ENCODE data around the gene KCND2.

- TF ChIP-seq CHD2 (IDR thresholded peaks at IDR 0.05; ENCODE audit: low read length, partially characterized antibody) (no peak), EP300 (IDR thresholded peaks at IDR 0.05) (no peak), POLR2A (IDR thresholded peaks at IDR 0.05; ENCODE audit: low read length) (no peak), CTCF (IDR thresholded peaks at IDR 0.05) (no peak), RAD21 (conservative IDR thresholded peaks at IDR 0.05 in 1 of 2, IDR thresholded peaks at IDR 0.05 in 1 of 2) (no peak), RFX5 (IDR thresholded peaks at IDR 0.05) (no peak), FOXS1 (CRISPR knock-in tag; IDR thresholded peaks at IDR 0.05) (no peak), ZNF302 (CRISPR knock-in tag; IDR thresholded peaks at IDR 0.05) (no peak), EHF (CRISPR knock-in tag; IDR thresholded peaks at IDR 0.05) (no peak), CEBPB (IDR thresholded peaks at IDR 0.05) (no peak), HMGXB4 (CRISPR knock-in tag; IDR thresholded peaks at IDR 0.05; ENCODE audit: borderline replicate concordance) (no peak), POLR2AphosphoS2 (conservative IDR thresholded peaks at IDR 0.05; ENCODE audit: low read length) (no peak), RCOR1 (IDR thresholded peaks at IDR 0.05; ENCODE audit: low read depth, low read length) (no peak)
These were observed 38.2 kb downstream of the KCND2 start for GRCh38 chr7:120311028-120311788.
